NCI-H748 (cell line): ENCODE measurements around the gene SHE.
"Not testable (repeated sequence)": the region's sequence is repeated elsewhere in the genome, so short reads cannot be mapped to it uniquely, and the experiment has no call there.

ENCODE experiments used
- DNase-seq: peaks from one replicate; lab custom pipeline; 2025; ENCODE audit not compliant: unreplicated experiment; lab: John Stamatoyannopoulos, UW

Gene SHE

DNA sequence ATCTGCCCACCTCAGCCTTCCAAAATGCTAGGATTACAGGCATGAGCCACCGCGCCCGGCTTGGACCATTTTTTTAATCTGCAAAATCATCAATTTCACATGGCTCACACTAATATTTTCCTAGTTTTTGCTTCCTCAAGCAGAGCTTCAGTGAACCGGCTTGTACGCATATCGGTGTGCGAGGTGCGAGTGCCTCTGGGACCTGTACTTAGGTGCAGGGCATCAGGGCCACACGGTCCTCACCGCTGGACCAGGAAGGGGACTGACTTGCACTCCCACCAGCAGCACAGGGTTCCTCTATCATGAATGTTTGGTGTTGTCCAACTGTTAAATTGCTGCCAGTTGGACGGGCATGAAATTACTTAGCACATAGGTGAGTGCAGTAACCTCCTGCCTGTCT is 15.4 kb upstream of the SHE start:
- no peak for DNase-seq

DNA sequence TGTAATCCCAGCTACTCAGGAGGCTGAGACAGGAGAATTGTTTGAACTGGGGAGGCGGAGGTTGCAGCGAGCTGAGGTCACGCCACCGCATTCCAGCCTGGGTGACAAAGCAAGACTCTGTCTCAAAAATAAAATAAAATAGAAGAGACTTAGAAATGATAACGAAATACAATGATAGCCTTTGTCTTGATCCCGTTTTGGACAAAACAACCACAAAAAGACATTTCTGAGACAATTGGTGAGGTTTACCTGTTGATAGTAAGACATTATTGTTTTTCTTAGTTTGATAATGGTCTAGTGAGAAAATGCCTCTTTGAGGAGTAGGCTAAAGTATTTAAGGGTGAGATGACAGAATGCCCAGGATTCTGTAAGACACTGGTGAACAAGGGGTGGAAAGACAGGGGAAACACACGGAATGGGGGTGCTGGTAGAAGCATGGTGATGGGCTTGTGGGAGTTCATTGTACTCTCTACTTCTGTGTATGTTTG is 11.9 kb upstream of the SHE start:
- no peak for DNase-seq

DNA sequence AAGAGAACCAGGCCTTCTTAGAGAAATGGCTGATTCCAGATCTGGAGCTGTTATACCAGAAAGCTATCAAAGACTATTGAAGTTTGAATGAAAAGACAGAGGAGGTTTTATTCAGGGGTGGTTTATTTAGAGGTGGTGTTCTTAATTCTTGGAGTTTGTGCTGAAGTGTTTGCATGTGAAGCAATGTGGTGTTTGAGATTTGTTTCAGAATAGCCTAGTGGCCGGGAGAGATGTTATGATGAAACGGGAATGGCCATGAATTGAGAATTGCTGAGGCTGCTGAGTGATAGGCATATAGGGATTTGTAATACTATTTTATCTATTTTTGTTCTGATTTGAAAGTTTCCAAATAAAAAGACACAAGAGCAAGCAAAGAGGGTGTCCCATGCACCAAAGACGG is 10.5 kb upstream of the SHE start:
- DNase-seq: no peak

GRCh38 chr1:154503898-154504297 is 1.7 kb upstream of the SHE start:
- DNase-seq: no peak

DNA sequence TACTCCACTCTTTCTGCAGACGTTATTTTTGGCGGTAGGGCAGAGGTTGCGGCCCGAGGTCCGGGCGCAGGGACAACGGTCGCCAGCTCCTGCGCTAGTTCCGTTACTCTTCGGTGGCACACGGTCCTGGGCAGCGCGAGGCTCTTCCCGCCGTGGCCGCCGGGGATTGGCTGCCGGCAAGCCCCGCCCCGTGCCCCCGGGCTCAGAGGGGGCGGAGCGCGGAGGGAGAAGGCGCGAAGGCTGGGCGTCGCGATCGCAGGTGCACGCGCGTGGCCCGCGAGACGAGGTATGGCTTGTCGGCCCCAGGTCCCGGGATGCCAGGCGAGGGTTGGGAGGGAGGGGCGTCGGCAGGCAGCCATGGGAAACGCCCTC is 518 bp upstream of the SHE start:
- no peak for DNase-seq

- DNase-seq: peak; percentile 51
Observed at GRCh38 chr1:154501423-154502065, 668 bp downstream of the SHE start.

DNA sequence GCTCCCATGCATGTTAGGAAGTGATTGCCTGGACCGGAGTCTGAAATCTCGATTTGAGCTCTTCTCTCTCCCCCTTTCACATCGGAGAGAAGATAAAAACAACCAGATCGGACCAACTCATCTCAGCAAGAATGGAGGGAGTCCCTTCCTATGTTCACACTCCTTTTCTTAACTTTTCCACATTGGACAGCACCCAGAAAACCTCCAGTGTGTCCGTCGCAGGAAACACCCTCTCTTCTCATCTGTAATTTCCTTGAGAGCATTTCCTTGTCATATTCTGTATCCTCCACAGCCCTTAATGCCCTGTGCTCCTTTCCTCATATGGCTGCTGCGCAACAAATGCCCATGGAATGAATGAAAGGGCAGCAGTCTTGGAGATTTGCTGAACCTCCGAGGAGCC is 1.7 kb downstream of the SHE start:
- DNase-seq: no peak

GRCh38 chr1:154499446-154499845 is 2.8 kb downstream of the SHE start:
- DNase-seq: no peak

GRCh38 chr1:154497026-154497806 is 5.0 kb downstream of the SHE start:
- DNase-seq: no peak

- DNase-seq: no peak
Observed at GRCh38 chr1:154496383-154496782, 5.8 kb downstream of the SHE start.

DNA sequence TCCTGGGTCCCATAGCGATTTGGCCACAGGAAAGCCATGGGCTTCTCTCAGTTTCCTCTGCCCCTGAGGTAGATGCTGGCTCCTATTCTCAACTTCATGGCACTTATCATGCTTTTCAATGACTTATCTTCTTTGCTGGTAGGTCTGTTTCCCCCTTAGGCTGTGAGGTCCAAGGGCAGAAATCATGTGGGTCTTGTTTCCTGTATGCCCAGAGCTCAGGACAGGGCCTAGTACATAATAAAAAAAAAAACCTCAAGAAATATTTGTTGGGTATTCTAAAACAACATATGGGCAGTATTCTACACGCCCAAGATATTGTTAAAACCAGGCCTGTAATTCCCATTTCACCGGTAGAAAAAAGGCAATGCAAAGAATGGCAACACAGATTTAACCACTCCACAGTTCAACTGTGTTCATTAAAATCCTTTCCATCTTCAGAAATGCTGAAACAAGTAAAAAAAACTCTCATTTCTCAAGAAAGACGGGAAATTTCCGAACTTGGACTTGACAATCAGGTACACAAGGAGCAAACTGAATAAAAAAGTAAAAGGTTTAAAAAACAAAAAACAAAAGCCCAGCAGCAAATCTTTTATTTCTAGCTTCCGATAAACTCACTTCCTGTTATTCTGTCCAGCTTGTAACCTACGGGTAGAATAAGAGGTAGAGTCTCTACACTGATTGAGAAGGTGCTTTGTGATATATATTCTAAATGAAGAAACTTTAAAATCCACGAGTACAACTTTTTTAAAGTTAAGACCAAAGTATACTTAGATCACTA is 6.5 kb downstream of the SHE start:
- DNase-seq: no peak

DNA sequence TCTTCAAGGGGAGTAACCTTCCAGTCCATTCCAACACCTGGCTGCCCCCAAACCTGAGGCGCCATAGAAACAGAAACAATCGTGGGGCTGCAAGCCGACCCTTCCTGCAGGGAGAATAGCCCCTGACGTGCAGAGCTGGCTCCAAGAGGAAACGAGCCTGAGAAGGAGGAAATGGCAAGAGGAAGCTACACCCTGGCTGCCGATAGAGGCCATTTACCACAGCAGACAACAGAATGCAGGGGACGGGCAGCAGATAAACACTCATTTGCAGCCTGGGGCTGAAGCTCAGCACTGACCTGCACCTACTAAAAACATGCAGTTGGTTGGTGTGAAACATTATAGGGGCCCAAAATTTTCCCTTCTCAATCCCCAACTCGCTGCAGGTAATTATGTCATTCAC is 8.9 kb downstream of the SHE start:
- DNase-seq: no peak

GRCh38 chr1:154492115-154492514 is 10.1 kb downstream of the SHE start:
- no peak for DNase-seq

DNA sequence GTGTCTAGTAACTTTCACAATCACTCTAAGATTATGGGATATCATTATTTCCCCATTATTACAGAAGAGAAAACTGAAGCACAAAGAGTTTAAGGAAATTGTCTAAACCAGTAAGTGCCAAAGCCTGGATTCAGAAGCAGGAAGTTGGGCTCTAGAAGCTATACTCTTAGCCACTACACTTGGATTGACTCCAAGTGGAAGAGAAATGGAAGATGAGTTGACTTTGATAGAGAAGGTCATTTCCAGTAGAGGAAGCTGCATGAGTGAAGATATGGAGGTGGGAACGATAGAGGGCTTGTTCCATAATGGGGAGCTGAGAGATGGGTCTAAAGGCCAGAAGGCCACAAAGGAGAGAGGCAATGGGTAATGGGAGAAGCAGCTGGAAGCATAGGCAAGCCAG is 11.9 kb downstream of the SHE start:
- no peak for DNase-seq

DNA sequence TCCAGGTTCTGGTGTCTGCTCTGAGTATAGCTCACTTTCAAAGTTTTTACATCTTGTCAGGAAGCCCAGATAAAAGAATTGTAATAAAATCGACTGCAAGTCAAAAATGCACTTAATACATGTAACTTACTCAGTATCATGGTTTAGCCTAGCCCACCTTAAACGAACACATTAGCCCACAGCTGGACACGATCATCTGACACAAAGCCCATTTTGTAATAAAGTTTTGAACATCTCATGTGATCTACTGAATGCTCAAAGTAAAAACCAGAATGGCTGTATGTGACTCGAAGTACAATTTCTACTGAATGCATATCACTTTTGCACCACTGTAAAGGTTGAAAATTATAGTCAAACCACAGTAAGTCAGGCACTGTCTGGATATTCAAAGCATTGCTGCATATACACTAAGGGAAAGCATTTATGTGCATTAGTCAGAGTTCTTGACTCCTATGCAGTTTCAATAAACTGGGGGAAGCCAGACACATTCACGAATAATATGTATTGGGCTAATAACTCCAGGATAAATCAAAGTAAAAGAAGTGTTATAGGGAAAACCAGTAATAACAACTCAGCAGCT is 12.4 kb downstream of the SHE start:
- no peak for DNase-seq

- no peak for DNase-seq
Observed at GRCh38 chr1:154488922-154489321, 13.3 kb downstream of the SHE start.

- DNase-seq: not testable (repeated sequence)
Observed at GRCh38 chr1:154486756-154487155, 15.5 kb downstream of the SHE start.

DNA sequence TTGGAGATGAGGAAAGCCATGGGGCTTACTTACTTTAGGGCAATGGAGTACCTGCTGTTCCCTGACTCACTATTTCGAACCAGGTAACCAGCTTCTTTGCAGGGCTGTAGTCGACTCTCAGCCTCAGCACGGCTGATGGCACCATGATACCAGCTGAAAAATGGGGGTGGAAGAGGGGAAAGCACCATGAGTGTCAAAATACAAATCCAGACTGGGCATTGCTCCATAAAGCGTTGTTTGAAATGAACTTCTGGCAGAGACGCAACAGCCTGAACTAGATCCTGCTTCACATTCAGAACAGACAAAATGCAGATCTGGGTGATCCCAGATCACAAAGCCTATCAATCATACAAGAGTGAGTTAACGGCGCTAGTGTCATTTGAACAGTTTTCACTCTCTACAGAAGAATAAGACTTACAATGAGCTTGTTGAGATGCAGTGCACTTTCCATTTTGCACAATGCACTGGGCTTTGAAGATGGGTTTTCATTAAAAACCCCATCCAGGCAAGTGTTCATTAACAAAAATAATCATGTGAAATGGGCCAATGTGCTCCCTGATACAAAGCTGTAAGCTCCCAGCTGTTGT is 16.2 kb downstream of the SHE start:
- DNase-seq: no peak

GRCh38 chr1:154485106-154485505 is 17.1 kb downstream of the SHE start:
- DNase-seq: no peak

DNA sequence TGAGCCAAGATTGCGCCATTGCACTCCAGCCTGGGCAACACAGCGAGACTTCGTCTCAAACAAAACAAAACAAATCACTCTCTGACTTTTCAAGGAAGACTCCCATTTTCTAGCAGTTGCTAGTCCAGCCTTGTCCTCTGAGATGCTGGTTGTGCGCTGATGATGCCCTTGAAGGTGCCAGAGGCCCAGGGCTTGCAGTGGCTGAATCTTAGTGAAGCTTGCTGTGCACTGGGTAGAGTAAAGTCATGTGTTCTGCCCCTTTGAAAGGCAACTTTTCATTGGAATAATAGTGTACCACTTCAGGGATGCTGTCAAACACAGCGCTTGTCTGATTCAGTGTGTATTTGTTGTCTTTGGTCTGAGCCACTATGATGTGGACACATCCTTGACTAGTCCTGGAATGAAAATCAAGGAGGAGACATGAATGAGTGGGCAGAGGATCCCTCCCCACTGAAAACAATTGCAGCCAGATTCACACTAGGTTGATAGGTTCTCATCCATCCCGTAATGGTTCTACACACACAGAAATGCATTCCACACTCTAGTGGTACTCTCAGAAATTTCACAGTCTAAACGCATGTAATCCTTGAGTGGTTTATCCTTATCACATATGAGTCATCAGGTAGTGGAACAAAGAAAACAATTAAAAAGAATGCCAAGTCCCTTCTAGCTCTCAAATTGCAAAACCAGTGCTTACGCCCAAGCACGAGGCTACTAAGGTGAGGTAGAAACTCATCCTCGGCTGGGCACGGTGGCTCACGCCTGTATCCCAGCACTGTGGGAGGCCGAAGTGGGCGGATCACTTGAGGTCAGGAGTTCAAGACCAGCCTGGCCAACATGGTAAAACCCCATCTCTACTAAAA is 18.0 kb downstream of the SHE start:
- no peak for DNase-seq
